DND-41 (cell line): ENCODE data around the gene SPATC1L.

Experiments used
- CTCF ChIP-seq: IDR thresholded peaks from 2 replicates; pipeline ENCODE4 v1.5.1; 2012; ENCODE audit warnings: borderline replicate concordance, low read length, moderate library complexity, mild to moderate bottlenecking; ENCODE audit not compliant: poor library complexity, severe bottlenecking; ENCODE audit errors: extremely low read depth
- EZH2 ChIP-seq: IDR thresholded peaks from 3 replicates; pipeline ENCODE4 v1.6.1; 2012; ENCODE audit warnings: borderline replicate concordance, low read depth, mild to moderate bottlenecking, moderate library complexity, low read length, inconsistent platforms; ENCODE audit not compliant: severe bottlenecking

- no peak for TF ChIP-seq EZH2
- TF ChIP-seq CTCF: no peak
Measured at GRCh38 chr21:46227811-46228344, 43.6 kb upstream of the SPATC1L start.
